Neural progenitor cell (in vitro differentiated cells): ENCODE results near the gene RGS6.

Source experiments
- EZH2 ChIP-seq: fragments of 200-600 bp; sonication (generic); IDR thresholded peaks from 2 replicates; pipeline ENCODE4 v1.6.1; 2017; ENCODE audit warnings: antibody characterized with exemption, mild to moderate bottlenecking, moderate library complexity
- EZH2phosphoT487 ChIP-seq: fragments of 200-600 bp; sonication (generic); IDR thresholded peaks from 2 replicates; pipeline ENCODE4 v1.6.1; 2017; ENCODE audit warnings: antibody characterized with exemption
- TF ChIP-seq, protein P1 (sequence below): fragments of 200-600 bp; sonication (generic); IDR thresholded peaks from 2 replicates; pipeline ENCODE4 v1.5.1; 2017; ENCODE audit warnings: antibody characterized with exemption, mild to moderate bottlenecking

DNA sequence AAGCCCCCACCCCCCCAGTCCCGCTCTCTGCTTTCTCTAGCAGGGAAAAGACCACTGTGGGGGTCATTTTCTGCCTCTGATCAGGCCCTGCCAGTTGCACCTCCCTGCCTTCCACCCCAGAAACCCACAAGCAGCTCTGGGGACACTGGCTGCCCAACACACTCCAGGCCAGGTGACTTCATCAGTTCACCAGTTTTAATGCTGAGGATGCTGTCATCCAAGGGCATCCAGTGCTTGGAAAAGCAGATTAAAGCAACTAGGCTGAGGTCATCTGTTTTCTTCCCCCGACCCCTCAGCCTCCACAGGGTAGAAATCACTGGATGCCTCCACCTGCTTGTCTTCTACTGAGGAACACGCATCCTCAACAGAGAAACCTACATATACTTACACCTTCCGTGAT lies 679.3 kb downstream of the RGS6 start:
- TF ChIP-seq, protein P1, sequence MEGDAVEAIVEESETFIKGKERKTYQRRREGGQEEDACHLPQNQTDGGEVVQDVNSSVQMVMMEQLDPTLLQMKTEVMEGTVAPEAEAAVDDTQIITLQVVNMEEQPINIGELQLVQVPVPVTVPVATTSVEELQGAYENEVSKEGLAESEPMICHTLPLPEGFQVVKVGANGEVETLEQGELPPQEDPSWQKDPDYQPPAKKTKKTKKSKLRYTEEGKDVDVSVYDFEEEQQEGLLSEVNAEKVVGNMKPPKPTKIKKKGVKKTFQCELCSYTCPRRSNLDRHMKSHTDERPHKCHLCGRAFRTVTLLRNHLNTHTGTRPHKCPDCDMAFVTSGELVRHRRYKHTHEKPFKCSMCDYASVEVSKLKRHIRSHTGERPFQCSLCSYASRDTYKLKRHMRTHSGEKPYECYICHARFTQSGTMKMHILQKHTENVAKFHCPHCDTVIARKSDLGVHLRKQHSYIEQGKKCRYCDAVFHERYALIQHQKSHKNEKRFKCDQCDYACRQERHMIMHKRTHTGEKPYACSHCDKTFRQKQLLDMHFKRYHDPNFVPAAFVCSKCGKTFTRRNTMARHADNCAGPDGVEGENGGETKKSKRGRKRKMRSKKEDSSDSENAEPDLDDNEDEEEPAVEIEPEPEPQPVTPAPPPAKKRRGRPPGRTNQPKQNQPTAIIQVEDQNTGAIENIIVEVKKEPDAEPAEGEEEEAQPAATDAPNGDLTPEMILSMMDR: no peak
- TF ChIP-seq EZH2 (no peak), EZH2phosphoT487 (no peak)
